GM12891 (cell line): ENCODE measurements around the gene DCANP1.

ENCODE experiments used
- DNase-seq: peaks from one replicate; pipeline ENCODE4 v3.0.0; 2011; ENCODE audit warnings: low spot score; ENCODE audit not compliant: insufficient read length
- FAIRE-seq: peaks from 2 replicates; lab custom pipeline; 2011; peaks lifted over from hg19 to GRCh38; lab: Jason Lieb, UNC
- PAX5 ChIP-seq: IDR thresholded peaks from 2 replicates; pipeline ENCODE4 v1.6.1; 2011; ENCODE audit warnings: low read length, moderate library complexity, mild to moderate bottlenecking; ENCODE audit not compliant: insufficient read depth, severe bottlenecking
- POLR2A ChIP-seq: IDR thresholded peaks from 2 replicates; pipeline ENCODE4 v1.6.1; 2011; ENCODE audit warnings: low read depth, low read length, control low read depth
- POLR2AphosphoS5 ChIP-seq: IDR thresholded peaks from 2 replicates; pipeline ENCODE4 v1.6.1; 2011; ENCODE audit warnings: low read depth, low read length, control low read depth
- POU2F2 ChIP-seq: IDR thresholded peaks from 2 replicates; pipeline ENCODE4 v1.6.1; 2011; ENCODE audit warnings: low read depth, mild to moderate bottlenecking, control low read depth, low read length, moderate library complexity
- SPI1 ChIP-seq: IDR thresholded peaks from 2 replicates; pipeline ENCODE4 v1.6.1; 2011; ENCODE audit warnings: low read depth, low read length, control low read depth
- TAF1 ChIP-seq: IDR thresholded peaks from 2 replicates; pipeline ENCODE4 v1.6.1; 2011; ENCODE audit warnings: low read depth, low read length, control low read depth

DCANP1 gene

DNA sequence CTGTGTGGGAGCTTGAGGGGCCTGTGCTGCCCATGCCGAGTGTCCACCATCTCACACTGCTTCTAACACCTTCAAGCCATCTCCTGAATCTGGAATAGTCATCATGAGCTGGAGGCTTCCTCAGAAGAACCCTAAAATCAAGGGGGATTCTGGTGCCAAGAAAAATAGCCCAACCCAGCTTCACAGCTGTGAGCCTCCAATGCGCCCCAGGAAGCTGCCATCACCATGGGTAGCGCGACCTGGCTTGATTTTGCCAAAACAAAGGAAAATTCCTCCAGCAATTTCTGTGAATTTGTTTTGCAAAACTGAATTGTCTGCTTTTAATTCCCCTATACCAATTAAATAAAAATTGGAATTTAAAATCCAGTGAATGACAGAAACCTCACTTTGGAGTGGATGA, 11.2 kb upstream of the DCANP1 start:
- no peak for TF ChIP-seq SPI1
- no peak for TF ChIP-seq POU2F2
- no peak for TF ChIP-seq POLR2AphosphoS5
- TF ChIP-seq POLR2A: no peak
- no peak for TF ChIP-seq TAF1
- TF ChIP-seq PAX5: no peak
- FAIRE-seq (no peak), DNase-seq (no peak)

DNA sequence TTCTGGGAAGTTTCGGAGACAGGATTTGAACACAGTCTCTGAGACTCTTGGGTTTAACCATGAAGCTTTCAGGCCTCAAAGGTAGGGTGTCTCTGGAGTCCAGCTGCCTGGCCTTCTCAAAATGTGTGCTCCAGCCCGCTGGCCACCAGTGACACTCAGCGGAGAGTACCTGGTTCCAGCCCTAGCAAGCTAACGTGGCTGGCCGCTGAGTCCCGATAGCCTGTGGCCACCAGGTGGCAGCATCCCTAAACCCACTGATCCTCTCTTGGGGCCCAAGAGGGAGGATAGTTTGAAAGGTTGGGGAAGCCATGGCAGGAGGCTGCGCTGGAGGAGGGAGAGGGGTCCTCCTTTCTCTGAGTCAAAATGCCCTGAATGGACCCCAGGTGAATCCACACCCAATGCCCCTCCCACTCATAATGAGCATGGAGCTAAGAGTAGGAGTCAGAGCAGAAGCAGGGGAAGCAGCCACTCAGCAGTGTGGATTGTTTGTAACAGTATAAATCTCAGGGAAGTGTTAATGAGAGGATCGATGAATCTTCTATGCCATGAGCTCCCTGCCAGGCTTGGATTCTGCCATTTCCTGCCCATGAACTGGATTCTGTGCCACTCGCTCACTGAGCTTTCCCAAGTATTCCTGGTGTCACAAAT, 10.4 kb upstream of the DCANP1 start:
- FAIRE-seq: peak; percentile 87
- peak; percentile 59 for DNase-seq
- TF ChIP-seq PAX5 (no peak), SPI1 (no peak), POU2F2 (no peak), POLR2A (no peak), POLR2AphosphoS5 (no peak), TAF1 (no peak)

DNA sequence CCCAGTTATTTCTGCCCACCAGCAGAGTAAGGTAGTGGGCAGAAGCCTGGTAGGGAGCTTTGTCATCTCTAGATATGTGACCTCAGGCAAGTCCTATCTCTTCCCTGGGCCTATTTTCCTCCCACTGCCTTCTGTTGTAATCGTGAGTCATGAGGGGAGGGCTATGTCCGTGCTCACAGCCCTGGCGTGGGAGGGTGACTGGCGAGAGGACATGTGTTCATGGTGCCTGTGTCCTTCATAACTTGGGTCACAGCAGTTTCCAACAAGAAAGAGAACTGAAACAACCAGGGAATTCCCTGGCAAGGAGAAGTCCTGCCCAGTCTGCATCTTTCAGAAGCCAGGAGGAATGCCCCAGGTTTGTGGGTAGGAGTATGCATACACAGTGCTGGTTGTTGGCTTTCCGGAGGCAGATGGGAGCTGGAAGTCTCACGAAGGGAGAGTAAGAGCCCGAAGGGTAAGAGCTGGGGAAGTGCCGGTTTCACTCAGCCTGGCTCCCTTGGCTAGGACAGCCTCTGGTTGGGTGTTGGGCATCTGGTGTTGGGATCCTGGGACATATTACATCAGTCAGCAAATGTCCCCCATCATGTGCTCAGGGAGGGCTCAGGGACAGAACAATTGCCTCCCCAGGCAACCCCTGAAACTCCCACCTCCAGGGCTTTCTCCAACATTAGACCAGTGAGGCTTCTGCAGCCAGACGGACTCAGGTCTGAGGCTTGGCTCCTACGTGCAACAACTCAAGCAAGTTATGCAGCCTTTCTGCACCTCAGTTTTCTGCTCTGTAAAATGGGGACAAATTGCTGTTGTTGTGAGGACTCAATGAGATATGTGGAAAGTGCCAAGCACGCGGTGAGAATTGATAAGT, 9.3 kb upstream of the DCANP1 start:
- DNase-seq: no peak
- peak; percentile 91 for TF ChIP-seq SPI1
- TF ChIP-seq POLR2A: no peak
- TF ChIP-seq POU2F2: peak; percentile 51; the same call in 1 of the 2 replicates
- no peak for FAIRE-seq

DNA sequence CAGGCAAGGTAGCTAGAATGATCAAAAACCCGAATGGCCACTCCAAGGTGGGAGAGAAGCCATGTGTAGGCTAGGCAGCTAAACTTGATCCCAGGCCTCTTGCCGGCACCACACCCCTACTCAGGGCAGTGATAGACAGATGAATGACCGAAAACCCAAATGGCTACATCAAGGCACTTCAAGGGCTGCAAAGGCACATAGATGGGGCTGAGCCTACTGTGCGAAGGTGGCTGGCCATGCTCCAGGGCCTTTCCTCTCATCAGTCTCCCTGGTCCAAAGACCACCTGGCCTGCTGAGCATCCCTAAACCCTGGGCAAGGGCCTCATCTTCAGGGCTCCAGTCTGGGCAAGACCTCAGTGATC, 8.7 kb upstream of the DCANP1 start:
- FAIRE-seq (no peak), DNase-seq (no peak)
- TF ChIP-seq TAF1 (no peak), SPI1 (no peak), POLR2A (no peak), PAX5 (no peak), POLR2AphosphoS5 (no peak), POU2F2 (no peak)

DNA sequence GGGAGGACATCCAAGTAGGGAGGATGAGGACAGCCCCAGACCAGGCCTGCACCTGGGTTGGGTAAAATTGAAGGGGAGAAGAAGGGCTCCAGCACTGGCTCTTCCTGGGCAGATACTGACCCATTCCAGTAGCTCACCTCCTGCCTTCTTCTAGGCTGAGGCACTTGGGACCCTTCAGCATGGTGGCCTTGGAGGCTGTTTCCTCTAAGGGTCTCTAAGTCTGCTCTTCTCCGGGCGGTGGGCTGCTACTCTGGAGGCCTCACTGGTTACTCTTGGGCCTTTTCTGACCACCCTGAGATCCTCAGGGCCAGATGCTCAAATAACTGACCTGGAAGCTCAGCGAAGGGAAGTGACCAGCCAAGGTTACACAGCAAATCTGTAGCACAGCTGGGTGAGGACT, 7.8 kb upstream of the DCANP1 start:
- FAIRE-seq (no peak), DNase-seq (no peak)
- TF ChIP-seq TAF1: no peak
- no peak for TF ChIP-seq SPI1
- no peak for TF ChIP-seq POLR2A
- TF ChIP-seq POLR2AphosphoS5: no peak
- TF ChIP-seq PAX5: no peak
- TF ChIP-seq POU2F2: no peak

DNA sequence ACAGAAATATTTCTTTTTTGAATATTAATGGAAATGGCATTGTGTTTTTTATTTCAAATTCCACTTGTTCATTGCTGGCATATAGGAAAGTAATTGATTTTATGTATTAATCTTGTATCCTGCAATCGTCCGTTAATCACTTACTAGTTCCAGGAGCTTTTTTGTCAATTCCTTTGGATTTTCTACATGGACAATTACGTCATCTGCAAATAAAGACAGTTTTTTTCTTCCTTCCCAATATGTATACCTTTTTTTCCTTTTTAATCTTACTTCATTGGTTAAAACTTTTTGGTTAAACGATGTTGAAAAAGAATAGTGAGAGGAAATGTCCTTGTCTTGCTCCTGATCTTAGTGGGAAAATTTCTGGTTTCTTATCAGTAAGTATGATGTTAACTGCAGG, 6.5 kb upstream of the DCANP1 start:
- DNase-seq: no peak
- TF ChIP-seq SPI1: no peak
- no peak for TF ChIP-seq POLR2A
- TF ChIP-seq POU2F2: no peak
- no peak for TF ChIP-seq POLR2AphosphoS5
- no peak for TF ChIP-seq PAX5
- no peak for TF ChIP-seq TAF1
- FAIRE-seq: no peak

DNA sequence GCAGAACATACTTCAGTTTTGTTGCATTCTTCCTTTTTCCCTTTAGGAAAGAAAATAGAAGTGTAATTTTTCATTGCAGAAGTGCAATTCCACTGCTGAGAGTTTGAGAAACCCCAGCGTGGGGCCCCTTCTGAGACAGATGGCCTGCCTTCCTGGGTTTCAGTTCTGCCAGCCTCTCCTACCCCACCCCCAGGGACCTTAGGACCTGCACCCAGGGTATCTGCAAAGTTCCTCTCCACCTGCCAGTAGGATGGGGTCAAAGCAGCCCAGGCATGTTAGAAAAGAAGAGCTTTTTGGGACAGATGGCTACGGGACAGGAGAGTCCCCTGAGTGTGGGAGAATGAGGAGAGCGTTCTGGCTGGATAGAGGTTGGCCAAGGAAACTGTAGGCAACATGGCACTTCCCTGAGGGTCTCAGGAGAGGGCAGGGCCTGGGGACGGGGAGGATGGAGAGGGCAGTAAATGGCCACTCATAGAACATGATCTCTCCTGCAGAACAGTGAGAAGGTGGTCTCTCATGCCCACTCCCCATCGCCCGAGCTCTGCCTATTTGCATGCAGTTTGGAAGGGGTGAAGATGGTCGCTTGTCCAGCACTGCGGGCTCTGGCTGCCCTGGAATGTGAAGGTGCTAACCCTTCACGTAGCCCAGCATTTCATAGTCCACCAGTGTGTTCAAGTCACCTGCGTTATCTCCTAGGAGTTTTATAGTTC, 5.3 kb upstream of the DCANP1 start, which contains the start of gene TIFAB:
TSS of gene TIFAB (minus strand) at position 31 of the 710 bp plus-strand sequence. CDS start 2,412 bp downstream, outside the sequence.
- TF ChIP-seq POLR2AphosphoS5 (no peak), POU2F2 (no peak), SPI1 (no peak), POLR2A (no peak), PAX5 (no peak), TAF1 (no peak)
- FAIRE-seq: no peak
- DNase-seq: no peak

DNA sequence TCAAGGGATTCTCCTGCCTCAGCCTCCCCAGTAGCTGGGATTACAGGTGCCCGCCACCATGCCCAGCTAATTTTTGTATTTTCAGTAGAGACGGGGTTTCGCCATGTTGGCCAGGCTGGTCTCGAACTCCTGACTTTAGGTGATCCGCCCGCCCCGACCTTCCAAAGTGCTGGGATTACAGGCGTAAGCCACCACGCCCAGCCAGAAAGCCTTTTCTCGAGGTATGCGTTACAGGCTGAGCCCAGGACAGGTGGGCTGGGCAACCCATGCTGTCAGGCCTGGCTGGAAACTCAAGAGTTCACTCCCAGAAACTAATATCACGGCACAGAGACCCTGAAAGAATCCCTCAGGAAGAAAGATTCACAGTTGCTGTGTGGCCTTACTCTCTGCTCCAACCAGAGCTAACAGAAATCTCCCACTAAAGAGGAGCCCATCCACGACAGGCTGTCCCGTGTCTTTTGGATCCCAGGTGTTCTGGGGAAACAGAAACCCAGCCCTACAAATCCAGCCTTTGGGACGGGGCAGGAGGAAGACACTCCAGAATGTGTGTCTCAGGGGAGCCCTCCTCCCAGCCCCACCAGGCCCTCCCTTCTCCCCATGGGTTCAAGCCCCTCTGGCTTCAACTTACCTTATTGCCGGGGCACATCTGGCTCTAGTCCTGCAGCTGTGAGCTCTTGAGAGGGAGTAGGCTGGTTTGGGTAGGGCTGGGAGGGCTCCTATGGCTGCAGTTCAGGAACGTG, 4.6 kb upstream of the DCANP1 start:
- FAIRE-seq (no peak), DNase-seq (no peak)
- TF ChIP-seq POU2F2 (no peak), TAF1 (no peak), SPI1 (no peak), POLR2AphosphoS5 (no peak), POLR2A (no peak), PAX5 (no peak)

DNA sequence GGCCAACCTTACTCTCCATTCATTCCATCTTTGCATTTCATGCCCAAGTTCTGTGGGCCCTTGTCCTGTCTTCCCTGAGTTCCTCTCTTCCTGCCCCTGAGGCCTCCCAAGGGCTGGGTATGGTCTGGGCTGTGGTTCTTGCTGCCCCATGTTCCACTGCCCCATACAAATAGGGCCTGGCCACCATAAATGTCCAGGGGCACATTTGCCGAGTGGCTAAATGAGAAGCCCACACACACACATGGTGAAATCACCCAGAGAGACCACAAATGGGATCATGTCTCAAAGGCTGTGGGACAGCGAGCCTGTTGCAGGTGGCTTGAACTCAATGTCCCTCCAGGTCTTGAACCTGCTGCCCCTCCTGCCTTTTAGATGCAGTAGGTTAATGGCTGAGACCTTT, 3.8 kb upstream of the DCANP1 start:
- FAIRE-seq (no peak), DNase-seq (no peak)
- no peak for TF ChIP-seq POLR2A
- no peak for TF ChIP-seq PAX5
- TF ChIP-seq SPI1: no peak
- no peak for TF ChIP-seq TAF1
- TF ChIP-seq POU2F2: no peak
- no peak for TF ChIP-seq POLR2AphosphoS5

DNA sequence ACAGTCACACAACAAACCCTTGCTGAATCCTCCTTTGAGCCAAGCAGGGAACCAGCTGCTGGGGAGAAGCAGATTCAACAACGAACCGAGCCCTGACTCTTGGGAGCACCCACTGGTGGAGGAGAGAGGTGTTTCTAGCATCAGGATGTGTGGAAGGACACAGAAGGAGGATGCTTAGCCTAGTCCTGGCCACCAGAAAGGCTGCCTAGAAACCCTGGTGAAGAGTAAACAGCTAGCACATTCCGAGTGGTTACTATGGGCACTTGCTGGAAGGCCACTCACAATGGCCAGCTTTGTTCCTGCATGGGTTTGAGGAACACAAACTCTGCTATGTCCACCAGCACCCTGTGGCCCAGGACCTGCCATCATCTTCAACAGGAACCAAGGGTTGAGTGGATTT, 3.2 kb upstream of the DCANP1 start:
- no peak for DNase-seq
- FAIRE-seq: no peak
- TF ChIP-seq TAF1 (no peak), SPI1 (no peak), PAX5 (no peak), POU2F2 (no peak), POLR2A (no peak), POLR2AphosphoS5 (no peak)
